Common myeloid progenitor, CD34-positive (primary cell): ENCODE results near the gene CDC14A.

Source experiments
- CTCF ChIA-PET: fragments of 350-600 bp; sonication (Branson Sonifier 250); formaldehyde crosslinking; loops from one replicate; lab custom pipeline; 2021; ENCODE audit warnings: antibody characterized with exemption; lab: Charles Lee
- POLR2A ChIA-PET: fragments of 350-600 bp; sonication (Branson Sonifier 250); formaldehyde crosslinking; loops from one replicate; lab custom pipeline; 2021; ENCODE audit warnings: antibody characterized with exemption; lab: Charles Lee
- DNase-seq, 3 donors: peaks; one replicate each; pipeline versions ENCODE4 v3.0.0 to v3.0.0-alpha.2; 2013
- H3K27ac ChIP-seq, 2 experiments: 1 replicate in 1 of 2; 2 replicates in 1 of 2; pipeline ENCODE4 v1.7.0; 2013; ENCODE audit warnings: inconsistent platforms in 2 of 2, low read length in 2 of 2, mild to moderate bottlenecking in 2 of 2, low read depth in 1 of 2, moderate library complexity in 1 of 2; ENCODE audit not compliant: severe bottlenecking in 2 of 2, insufficient read depth in 1 of 2, poor library complexity in 1 of 2
- H3K27me3 ChIP-seq, 5 experiments: replicated peaks in 2 of 5; 1 replicate in 3 of 5; 2 replicates in 2 of 5; pipeline versions ENCODE4 v1.6.1 to v1.7.0; 2013; ENCODE audit warnings: low read length in 4 of 5, mild to moderate bottlenecking in 2 of 5, moderate library complexity in 2 of 5, inconsistent platforms in 1 of 5; ENCODE audit not compliant: insufficient read depth in 5 of 5, control insufficient read depth in 4 of 5
- H3K36me3 ChIP-seq, 4 experiments: 1 replicate in 2 of 4; 2 replicates in 2 of 4; pipeline versions ENCODE4 v1.6.1 to v1.7.0; 2013; ENCODE audit warnings: low read length in 3 of 4, control low read depth in 1 of 4, mild to moderate bottlenecking in 1 of 4; ENCODE audit not compliant: control insufficient read depth in 4 of 4, insufficient read depth in 4 of 4
- H3K4me1 ChIP-seq, 4 experiments: 1 replicate in 3 of 4; 2 replicates in 1 of 4; pipeline versions ENCODE4 v1.6.1 to v1.7.1; 2013; ENCODE audit warnings: low read length in 3 of 4, mild to moderate bottlenecking in 3 of 4, control low read depth in 1 of 4, inconsistent platforms in 1 of 4, moderate library complexity in 1 of 4; ENCODE audit not compliant: control insufficient read depth in 4 of 4, insufficient read depth in 4 of 4; ENCODE audit errors: control extremely low read depth in 1 of 4
- H3K4me3 ChIP-seq, 7 experiments: 1 replicate in 4 of 7; 2 replicates in 3 of 7; pipeline versions ENCODE4 v1.5.1 to v1.7.0; 2013; ENCODE audit warnings: mild to moderate bottlenecking in 7 of 7, low read length in 6 of 7, moderate library complexity in 6 of 7, inconsistent platforms in 2 of 7, low read depth in 2 of 7, control low read depth in 1 of 7; ENCODE audit not compliant: insufficient read depth in 4 of 7, control insufficient read depth in 1 of 7; ENCODE audit errors: extremely low read depth in 1 of 7
- H3K9me3 ChIP-seq, 5 experiments: 1 replicate in 4 of 5; 2 replicates in 1 of 5; pipeline versions ENCODE4 v1.6.1 to v1.7.1; 2013; ENCODE audit warnings: low read length in 4 of 5, mild to moderate bottlenecking in 2 of 5, inconsistent platforms in 1 of 5, low read depth in 1 of 5, moderate library complexity in 1 of 5; ENCODE audit not compliant: control insufficient read depth in 4 of 5, insufficient read depth in 2 of 5; ENCODE audit errors: control extremely low read depth in 1 of 5
- WGBS: methylation state at CpG from one replicate; pipeline ENCODE4 v1.1.5; 2013; ENCODE audit not compliant: insufficient coverage; 5-methylcytosine and 5-hydroxymethylcytosine counted together

Gene CDC14A

GRCh38 chr1:100383743-100384405 is 31.6 kb downstream of the CDC14A start:
- no peaks in the 10 kb centered on the region for H3K27me3 ChIP-seq
- ChIA-PET CTCF (interaction anchor here (0.6 to 1.9 kb wide), 5 partner anchors 11 to 96 kb away, joined by 3 to 6 read pairs (median 3); no protein-coding TSS in a partner anchor), POLR2A (interaction anchor here (0.7 kb wide), 2 partner anchors 11 to 95 kb away, joined by 3 read pairs; no protein-coding TSS in a partner anchor)
- no peak overlapping the region for H3K27ac ChIP-seq
- H3K36me3 ChIP-seq = peaks cover 8 to 21% (median 10%) of the 10 kb centered on the region in 4 experiments
- H3K4me3 ChIP-seq = no peak overlapping the region
- H3K4me1 ChIP-seq = peaks cover 3 to 20% (median 11%) of the 10 kb centered on the region in 4 experiments
- no peaks in the 10 kb centered on the region for H3K9me3 ChIP-seq
- no peak for DNase-seq

DNA sequence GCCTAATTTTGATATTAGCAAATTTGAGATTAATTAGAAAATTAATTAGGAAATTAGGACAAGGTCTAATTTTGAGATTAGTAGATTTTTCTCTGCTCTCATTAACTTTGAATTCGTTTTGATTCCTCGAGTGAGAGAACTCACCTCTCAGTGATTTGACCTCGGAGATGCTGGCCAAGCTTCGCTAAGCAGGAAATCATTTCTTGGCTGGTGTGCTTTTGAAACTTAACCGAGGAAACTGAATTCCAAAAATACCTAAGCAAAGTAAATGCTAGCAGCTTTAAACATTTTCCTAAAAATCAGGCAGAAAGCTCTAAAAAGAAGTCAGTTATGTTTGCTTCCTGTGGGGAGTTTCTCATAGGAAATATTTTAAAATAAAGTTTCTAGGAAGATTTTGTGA is 34.9 kb downstream of the CDC14A start:
- POLR2A ChIA-PET = no interaction called here
- 3% methylated on average over 5 of the region's 5 CpGs for WGBS
- peak overlapping the region in 4 of 7 experiments; percentile 19 to 63 (median 34) for H3K4me3 ChIP-seq
- peaks cover 3 to 18% (median 17%) of the 10 kb centered on the region in 4 experiments for H3K36me3 ChIP-seq
- H3K9me3 ChIP-seq = no peaks in the 10 kb centered on the region
- peak overlapping the region; percentile 8 to 72 for H3K27ac ChIP-seq
- peak in 2 of 3 donors; percentile 17 to 24 for DNase-seq
- peaks cover 3 to 20% (median 12%) of the 10 kb centered on the region in 4 experiments for H3K4me1 ChIP-seq
- H3K27me3 ChIP-seq = no peaks in the 10 kb centered on the region
- CTCF ChIA-PET = interaction anchor here (0.7 to 1.6 kb wide), 3 partner anchors 25 to 34 kb away, joined by 3 to 5 read pairs (median 3); partner anchors contain the start of gene CDC14A

DNA sequence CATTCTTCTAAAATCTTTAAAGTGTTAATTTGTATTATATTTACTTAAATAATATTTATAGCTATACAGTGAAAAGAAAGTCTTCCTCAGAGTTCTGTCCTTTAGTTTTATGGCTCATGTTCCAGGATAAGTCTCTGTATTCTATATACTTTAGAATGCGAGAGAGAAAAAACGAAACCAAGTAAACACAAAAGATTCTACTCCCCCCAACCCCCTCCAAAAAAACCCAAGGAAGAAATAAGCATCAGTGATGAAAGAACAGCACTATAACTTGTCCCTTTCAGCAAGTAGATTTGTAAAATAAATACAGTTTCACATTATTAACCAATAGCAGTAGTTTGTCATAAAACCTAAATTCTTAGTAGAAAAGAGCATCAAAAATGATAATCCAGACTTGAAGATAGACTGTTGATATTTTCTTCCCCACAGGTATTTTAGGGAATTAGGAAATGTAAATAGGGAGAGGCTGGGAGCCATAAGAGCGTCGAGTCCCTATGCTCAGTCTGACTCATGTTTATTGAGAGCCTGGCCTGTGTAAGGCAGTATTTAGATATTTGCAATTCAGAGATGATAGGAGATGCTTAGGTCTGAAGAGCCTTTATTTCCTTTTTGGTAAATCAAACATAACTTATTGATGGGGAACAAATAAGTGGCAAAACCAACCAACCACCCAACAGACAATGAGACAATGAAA is 35.5 kb downstream of the CDC14A start:
- CTCF ChIA-PET = interaction anchor here (0.7 to 1.2 kb wide), 2 partner anchors 24 to 35 kb away, joined by 3 read pairs; partner anchors contain the start of gene CDC14A
- Histone ChIP-seq H3K27me3 (no peaks in the 10 kb centered on the region), H3K9me3 (no peaks in the 10 kb centered on the region), H3K36me3 (peaks cover 3 to 19% (median 19%) of the 10 kb centered on the region in 4 experiments), H3K4me3 (peak overlapping the region in 3 of 7 experiments; percentile 30 to 63 (median 37)), H3K4me1 (peaks cover 3 to 20% (median 10%) of the 10 kb centered on the region in 4 experiments), H3K27ac (peak overlapping the region in 1 of 2 experiments; percentile 72)
- DNase-seq = peak in 2 of 3 donors; percentile 19
- whole genome bisulfite sequencing = 83% methylated on average over 2 of the region's 4 CpGs
- POLR2A ChIA-PET = no interaction called here

DNA sequence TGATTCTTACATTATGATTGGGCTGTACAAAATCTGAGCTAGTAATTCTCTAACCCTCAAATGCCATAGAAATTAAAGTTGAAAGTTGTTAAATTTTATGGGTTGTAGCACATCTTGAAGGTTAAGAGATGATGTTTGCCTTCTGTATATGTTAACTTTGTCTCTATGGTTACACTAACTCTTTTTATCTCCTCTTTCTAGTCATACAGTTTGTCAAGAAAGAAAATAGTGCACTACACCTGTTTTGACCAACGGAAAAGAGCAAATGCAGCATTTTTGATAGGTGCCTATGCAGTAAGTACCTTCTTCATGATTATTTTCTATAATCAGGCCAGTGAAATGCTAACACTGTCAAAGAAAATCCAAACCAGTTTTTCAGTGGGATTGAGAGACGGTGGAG is 38.2 kb downstream of the CDC14A start:
- Histone ChIP-seq H3K36me3 (peaks cover 3 to 22% (median 18%) of the 10 kb centered on the region in 4 experiments), H3K27ac (no peak overlapping the region)

DNA sequence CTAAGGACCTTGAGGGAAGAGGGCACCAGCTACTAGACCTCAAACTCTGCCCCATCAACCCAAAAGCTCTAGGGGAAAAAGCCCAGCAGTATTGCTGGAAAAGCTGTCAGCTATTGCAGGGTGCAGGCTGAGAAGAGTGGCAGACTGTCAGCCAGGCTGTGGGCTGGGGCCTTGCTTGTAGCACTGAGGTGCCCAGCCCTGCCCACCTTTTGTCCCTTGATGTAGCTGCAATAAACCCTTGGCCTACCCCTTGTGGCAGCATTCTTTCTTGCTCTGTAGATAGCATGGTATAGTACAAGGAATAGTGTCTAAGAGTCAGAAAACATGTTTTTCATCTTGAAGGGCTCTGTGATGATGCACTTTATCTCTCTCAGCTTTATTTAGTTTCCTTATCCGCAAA is 39.4 kb downstream of the CDC14A start:
- peaks cover 7 to 27% (median 13%) of the 10 kb centered on the region in 4 experiments for H3K4me1 ChIP-seq
- H3K4me3 ChIP-seq = no peak overlapping the region
- peaks cover 3 to 22% (median 18%) of the 10 kb centered on the region in 4 experiments for H3K36me3 ChIP-seq
- no peaks in the 10 kb centered on the region for H3K27me3 ChIP-seq
- ChIA-PET CTCF (interaction anchor here (1.2 to 1.7 kb wide), 5 partner anchors 12 to 117 kb away, joined by 3 to 6 read pairs (median 4); no protein-coding TSS in a partner anchor), POLR2A (no interaction called here)
- no CpG with 5 or more reads among the region's 1 CpG for WGBS
- no peaks in the 10 kb centered on the region for H3K9me3 ChIP-seq
- no peak overlapping the region for H3K27ac ChIP-seq
- peak in 2 of 3 donors; percentile 21 to 26 for DNase-seq

More for the DNA sequence above, 38.2 kb downstream of the CDC14A start:
- CTCF ChIA-PET = interaction anchor here (1.2 kb wide), 2 partner anchors 11 to 24 kb away, joined by 4 to 6 read pairs; no protein-coding TSS in a partner anchor
- POLR2A ChIA-PET = interaction anchor here (0.6 to 0.7 kb wide), 2 partner anchors 11 to 18 kb away, joined by 3 read pairs; no protein-coding TSS in a partner anchor
- no CpG with 5 or more reads among the region's 2 CpGs for WGBS
- Histone ChIP-seq H3K27me3 (no peaks in the 10 kb centered on the region), H3K9me3 (no peaks in the 10 kb centered on the region), H3K4me1 (peaks cover 7 to 24% (median 14%) of the 10 kb centered on the region in 4 experiments), H3K4me3 (no peak overlapping the region)
- DNase-seq = no peak

GRCh38 chr1:100392756-100393155 is 40.5 kb downstream of the CDC14A start:
- ChIA-PET CTCF (interaction anchor here (1.2 to 1.7 kb wide), 2 partner anchors 11 to 30 kb away, joined by 3 to 5 read pairs; no protein-coding TSS in a partner anchor), POLR2A (no interaction called here)
- no peak for DNase-seq
- Histone ChIP-seq H3K27ac (no peak overlapping the region), H3K9me3 (no peaks in the 10 kb centered on the region), H3K36me3 (peaks cover 3 to 22% (median 18%) of the 10 kb centered on the region in 4 experiments), H3K27me3 (no peaks in the 10 kb centered on the region), H3K4me3 (no peak overlapping the region), H3K4me1 (peaks cover 0 to 19% (median 8%) of the 10 kb centered on the region in 4 experiments)
- WGBS = no CpG with 5 or more reads among the region's 5 CpGs
